D721Med (cell line): ENCODE measurements around the gene SORCS2.

Experiments used
- DNase-seq: peaks from one replicate; pipeline ENCODE4 v3.0.0; 2011; ENCODE audit warnings: low spot score; ENCODE audit not compliant: insufficient read length
- FAIRE-seq: peaks from 2 replicates; lab custom pipeline; 2011; peaks lifted over from hg19 to GRCh38; lab: Jason Lieb, UNC
- CTCF ChIP-seq: IDR thresholded peaks from 2 replicates; pipeline ENCODE4 v1.5.1; 2012; ENCODE audit warnings: mild to moderate bottlenecking, control low read depth; ENCODE audit not compliant: insufficient read depth; ENCODE audit errors: missing control alignments

Gene SORCS2

GRCh38 chr4:7784131-7784870 lies 592.0 kb downstream of the SORCS2 start:
- FAIRE-seq (no peak), DNase-seq (no peak)
- TF ChIP-seq CTCF: no peak

- no peak for TF ChIP-seq CTCF
- DNase-seq (no peak), FAIRE-seq (no peak)
Measured at GRCh38 chr4:7785017-7785416, 592.7 kb downstream of the SORCS2 start.

- DNase-seq (no peak), FAIRE-seq (no peak)
- TF ChIP-seq CTCF: no peak
Measured at GRCh38 chr4:7786040-7786439, 593.7 kb downstream of the SORCS2 start.

GRCh38 chr4:7786517-7786916 lies 594.2 kb downstream of the SORCS2 start:
- DNase-seq (no peak), FAIRE-seq (no peak)
- TF ChIP-seq CTCF: no peak

- DNase-seq (no peak), FAIRE-seq (no peak)
- no peak for TF ChIP-seq CTCF
Measured at GRCh38 chr4:7787067-7787466, 594.7 kb downstream of the SORCS2 start.

GRCh38 chr4:7787681-7788141 lies 595.4 kb downstream of the SORCS2 start:
- no peak for TF ChIP-seq CTCF
- DNase-seq: no peak
- no peak for FAIRE-seq

- FAIRE-seq (no peak), DNase-seq (no peak)
- no peak for TF ChIP-seq CTCF
Measured at GRCh38 chr4:7788193-7788592, 595.9 kb downstream of the SORCS2 start.
